DND-41 (cell line): ENCODE data around the gene ITGA11.
"Not testable (repeated sequence)": the region's sequence is repeated elsewhere in the genome, so short reads cannot be mapped to it uniquely, and the experiment has no call there.

ENCODE experiments used
- ATAC-seq: fragments of 200-7000 bp; cut with Tn5 transposase; 3 replicates; pipeline ENCODE4 v1.9.1; 2021; ENCODE audit warnings: low read depth; ENCODE audit not compliant: insufficient read depth
- DNase-seq: peaks from one replicate; pipeline ENCODE4 v3.0.0-alpha.2; 2020
- H2AFZ ChIP-seq: 2 replicates; pipeline ENCODE4 v1.6.0; 2012; ENCODE audit warnings: low read depth, low read length
- H3K27ac ChIP-seq: 2 replicates; pipeline ENCODE4 v1.5.1; 2012; ENCODE audit warnings: low read length, inconsistent platforms
- H3K27me3 ChIP-seq: fragments of 200-600 bp; sonication (generic); 2 replicates; pipeline ENCODE4 v1.6.0; 2012; ENCODE audit warnings: low read length, mild to moderate bottlenecking, inconsistent platforms; ENCODE audit not compliant: insufficient read depth, poor library complexity
- H3K36me3 ChIP-seq: 2 replicates; pipeline ENCODE4 v1.5.1; 2012; ENCODE audit warnings: low read length, inconsistent platforms; ENCODE audit not compliant: insufficient read depth
- H3K4me1 ChIP-seq: 2 replicates; pipeline ENCODE4 v1.5.1; 2012; ENCODE audit warnings: mild to moderate bottlenecking, low read length; ENCODE audit not compliant: insufficient read depth
- H3K4me2 ChIP-seq: 2 replicates; pipeline ENCODE4 v1.6.0; 2012; ENCODE audit warnings: mild to moderate bottlenecking, moderate library complexity, low read length, inconsistent platforms; ENCODE audit not compliant: insufficient read depth
- H3K4me3 ChIP-seq, 2 experiments: fragments of 200-600 bp in 1 of 2; shearing (Covaris generic) in 1 of 2; 2 replicates each; pipeline ENCODE4 v1.5.1; 2012 to 2016; ENCODE audit warnings: inconsistent platforms in 2 of 2, low read length in 2 of 2, mild to moderate bottlenecking in 2 of 2, low read depth in 1 of 2, moderate library complexity in 1 of 2
- H3K79me2 ChIP-seq: 2 replicates; pipeline ENCODE4 v1.6.0; 2012; ENCODE audit warnings: low read length, inconsistent platforms; ENCODE audit not compliant: insufficient read depth
- H3K9ac ChIP-seq: 2 replicates; pipeline ENCODE4 v1.6.0; 2012; ENCODE audit warnings: low read depth, mild to moderate bottlenecking, inconsistent platforms, low read length, moderate library complexity
- H3K9me3 ChIP-seq: 2 replicates; pipeline ENCODE4 v1.5.1; 2012; ENCODE audit warnings: low read length, moderate library complexity, mild to moderate bottlenecking, inconsistent platforms; ENCODE audit not compliant: insufficient read depth, severe bottlenecking
- H4K20me1 ChIP-seq: 2 replicates; pipeline ENCODE4 v1.6.0; 2012; ENCODE audit warnings: low read length; ENCODE audit not compliant: insufficient read depth
- CTCF ChIP-seq: IDR thresholded peaks from 2 replicates; pipeline ENCODE4 v1.5.1; 2012; ENCODE audit warnings: borderline replicate concordance, low read length, moderate library complexity, mild to moderate bottlenecking; ENCODE audit not compliant: poor library complexity, severe bottlenecking; ENCODE audit errors: extremely low read depth
- EZH2 ChIP-seq: IDR thresholded peaks from 3 replicates; pipeline ENCODE4 v1.6.1; 2012; ENCODE audit warnings: borderline replicate concordance, low read depth, mild to moderate bottlenecking, moderate library complexity, low read length, inconsistent platforms; ENCODE audit not compliant: severe bottlenecking

The ITGA11 gene

GRCh38 chr15:68424754-68425390 lies 7.1 kb downstream of the ITGA11 start:
- Histone ChIP-seq H3K9me3 (no peaks in the 10 kb centered on the region), H3K4me1 (no peaks in the 10 kb centered on the region), H3K79me2 (no peaks in the 10 kb centered on the region), H3K9ac (no peak overlapping the region), H3K27ac (no peak overlapping the region), H2AFZ (no peak overlapping the region), H3K36me3 (no peaks in the 10 kb centered on the region), H4K20me1 (no peaks in the 10 kb centered on the region), H3K4me2 (no peak overlapping the region), H3K27me3 (no peaks in the 10 kb centered on the region), H3K4me3 (no peak overlapping the region)
- DNase-seq (no peak), ATAC-seq (no peak)
- no peak for TF ChIP-seq EZH2
- TF ChIP-seq CTCF, result no peak

GRCh38 chr15:68423359-68424296 lies 8.3 kb downstream of the ITGA11 start:
- Histone ChIP-seq H2AFZ (no peak overlapping the region), H4K20me1 (no peaks in the 10 kb centered on the region), H3K9me3 (no peaks in the 10 kb centered on the region), H3K9ac (no peak overlapping the region), H3K27me3 (no peaks in the 10 kb centered on the region), H3K79me2 (no peaks in the 10 kb centered on the region), H3K4me2 (no peak overlapping the region), H3K27ac (no peak overlapping the region), H3K4me1 (no peaks in the 10 kb centered on the region), H3K4me3 (no peak overlapping the region), H3K36me3 (no peaks in the 10 kb centered on the region)
- no peak for ATAC-seq
- no peak for TF ChIP-seq CTCF
- TF ChIP-seq EZH2, result no peak
- DNase-seq, result no peak

GRCh38 chr15:68422403-68423145 lies 9.4 kb downstream of the ITGA11 start:
- not testable (repeated sequence) for H3K79me2 ChIP-seq, H3K27me3 ChIP-seq, H3K4me1 ChIP-seq, H3K4me3 ChIP-seq, H3K9ac ChIP-seq, ATAC-seq, DNase-seq, H2AFZ ChIP-seq, H3K4me2 ChIP-seq, H3K36me3 ChIP-seq, H3K27ac ChIP-seq, H3K9me3 ChIP-seq, H4K20me1 ChIP-seq
